ENCODE measurements around the gene IGSF6. TPM values are rescaled to one million over a fixed set of nuclear protein-coding genes. Genes with fewer than 3 reads are reported as not detected.

Gene IGSF6
- total RNA-seq, 1 donor from 2014 or later: 0.74 TPM

- intact Hi-C loops (cut with DNase I): no loop called here
- H3K27me3 ChIP-seq: no peaks in the 10 kb centered on the region
- no peak for DNase-seq (ENCODE audit: extremely low spot score in 2 of 2)
- H3K4me3 ChIP-seq: no peak overlapping the region
- H3K27ac ChIP-seq: no peak overlapping the region
- peaks cover 0 to 3% of the 10 kb centered on the region in 2 donors for H3K36me3 ChIP-seq
- no peaks in the 10 kb centered on the region for H3K4me1 ChIP-seq
- no peaks in the 10 kb centered on the region for H3K9me3 ChIP-seq
- TF ChIP-seq POLR2AphosphoS5 (IDR thresholded peaks at IDR 0.05; ENCODE audit: insufficient read depth in 1 of 2, low read depth in 1 of 2) (no peak), CTCF (IDR thresholded peaks at IDR 0.05) (no peak), POLR2A (IDR thresholded peaks at IDR 0.05) (no peak)
Measured at GRCh38 chr16:21618281-21618680, 34.1 kb downstream of the IGSF6 start.

- intact Hi-C loops (cut with DNase I): no loop called here
- DNase-seq (ENCODE audit: extremely low spot score in 2 of 2): no peak
- Histone ChIP-seq H3K27ac (no peak overlapping the region), H3K4me3 (no peak overlapping the region), H3K9me3 (no peaks in the 10 kb centered on the region), H3K4me1 (no peaks in the 10 kb centered on the region), H3K27me3 (no peaks in the 10 kb centered on the region), H3K36me3 (no peaks in the 10 kb centered on the region)
- TF ChIP-seq CTCF (IDR thresholded peaks at IDR 0.05): no peak
- TF ChIP-seq POLR2AphosphoS5 (IDR thresholded peaks at IDR 0.05; ENCODE audit: insufficient read depth in 1 of 2, low read depth in 1 of 2): no peak
Measured at GRCh38 chr16:21617607-21618006, 34.8 kb downstream of the IGSF6 start.

- H3K36me3 ChIP-seq: no peaks in the 10 kb centered on the region
- no peaks in the 10 kb centered on the region for H3K9me3 ChIP-seq
- no peaks in the 10 kb centered on the region for H3K27me3 ChIP-seq
- H3K4me1 ChIP-seq: peaks cover 16% of the 10 kb centered on the region
- no peak overlapping the region for H3K4me3 ChIP-seq
- intact Hi-C loops (cut with DNase I): no loop called here
- no peak for DNase-seq (ENCODE audit: extremely low spot score in 2 of 2)
- no peak for TF ChIP-seq POLR2AphosphoS5 (IDR thresholded peaks at IDR 0.05; ENCODE audit: insufficient read depth in 1 of 2, low read depth in 1 of 2)
- no peak for TF ChIP-seq POLR2A (IDR thresholded peaks at IDR 0.05)
- TF ChIP-seq CTCF (IDR thresholded peaks at IDR 0.05): no peak
- no peak overlapping the region for H3K27ac ChIP-seq
Measured at GRCh38 chr16:21614896-21615295, 37.5 kb downstream of the IGSF6 start.

- no peaks in the 10 kb centered on the region for H3K36me3 ChIP-seq
- H3K4me3 ChIP-seq: no peak overlapping the region
- peaks cover 19% of the 10 kb centered on the region for H3K4me1 ChIP-seq
- intact Hi-C loops (cut with DNase I): no loop called here
- H3K9me3 ChIP-seq: no peaks in the 10 kb centered on the region
- H3K27ac ChIP-seq: no peak overlapping the region
- DNase-seq (ENCODE audit: extremely low spot score in 2 of 2): no peak
- no peak for TF ChIP-seq POLR2AphosphoS5 (IDR thresholded peaks at IDR 0.05; ENCODE audit: insufficient read depth in 1 of 2, low read depth in 1 of 2)
- no peak for TF ChIP-seq POLR2A (IDR thresholded peaks at IDR 0.05)
- H3K27me3 ChIP-seq: no peaks in the 10 kb centered on the region
Measured at GRCh38 chr16:21613781-21614180, 38.6 kb downstream of the IGSF6 start.

GRCh38 chr16:21613361-21613760 lies 39.0 kb downstream of the IGSF6 start:
- TF ChIP-seq CTCF (IDR thresholded peaks at IDR 0.05): no peak
- no peak for TF ChIP-seq POLR2A (IDR thresholded peaks at IDR 0.05)
- no peak for TF ChIP-seq POLR2AphosphoS5 (IDR thresholded peaks at IDR 0.05; ENCODE audit: insufficient read depth in 1 of 2, low read depth in 1 of 2)
- H3K27ac ChIP-seq: no peak overlapping the region
- H3K27me3 ChIP-seq: no peaks in the 10 kb centered on the region
- no peak for DNase-seq (ENCODE audit: extremely low spot score in 2 of 2)
- intact Hi-C loops (cut with DNase I): no loop called here
- no peaks in the 10 kb centered on the region for H3K9me3 ChIP-seq
- H3K4me3 ChIP-seq: no peak overlapping the region
- H3K36me3 ChIP-seq: no peaks in the 10 kb centered on the region
- H3K4me1 ChIP-seq: peaks cover 23% of the 10 kb centered on the region

Data from vagina (tissue), 2 donors.